Hepatocyte (in vitro differentiated cells): ENCODE data around the gene POU2F1.

Source experiments
- EZH2phosphoT487 ChIP-seq: fragments of 200-600 bp; sonication (generic); IDR thresholded peaks from one replicate; pipeline ENCODE4 v1.6.1; 2018; ENCODE audit warnings: antibody characterized with exemption, mild to moderate bottlenecking, low read depth, moderate library complexity; ENCODE audit not compliant: unreplicated experiment, severe bottlenecking
- TF ChIP-seq, protein P1 (sequence below): fragments of 200-600 bp; sonication (generic); IDR thresholded peaks from 2 replicates; pipeline ENCODE4 v1.5.1; 2016; ENCODE audit warnings: antibody characterized with exemption, mild to moderate bottlenecking; ENCODE audit not compliant: poor library complexity

DNA sequence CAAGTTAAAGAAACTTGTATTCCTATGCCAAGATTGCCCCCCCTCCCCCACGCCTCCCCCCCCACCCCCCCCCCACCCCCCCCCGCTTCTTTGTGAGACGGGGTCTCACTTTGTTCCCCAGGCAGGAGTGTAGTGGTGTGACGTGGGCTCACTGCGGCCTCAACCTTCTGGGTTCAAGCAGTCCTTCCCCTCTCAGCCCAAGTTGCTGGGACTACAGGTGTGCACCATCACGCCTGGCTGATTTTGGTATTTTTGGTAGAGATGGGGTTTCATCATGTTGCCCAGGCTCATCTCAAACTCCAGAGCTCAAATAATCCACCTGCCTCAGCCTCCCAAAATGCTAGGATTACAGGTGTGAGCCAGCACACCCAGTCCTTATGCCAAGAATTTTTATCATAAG lies 136.6 kb downstream of the POU2F1 start:
- TF ChIP-seq, protein P1, sequence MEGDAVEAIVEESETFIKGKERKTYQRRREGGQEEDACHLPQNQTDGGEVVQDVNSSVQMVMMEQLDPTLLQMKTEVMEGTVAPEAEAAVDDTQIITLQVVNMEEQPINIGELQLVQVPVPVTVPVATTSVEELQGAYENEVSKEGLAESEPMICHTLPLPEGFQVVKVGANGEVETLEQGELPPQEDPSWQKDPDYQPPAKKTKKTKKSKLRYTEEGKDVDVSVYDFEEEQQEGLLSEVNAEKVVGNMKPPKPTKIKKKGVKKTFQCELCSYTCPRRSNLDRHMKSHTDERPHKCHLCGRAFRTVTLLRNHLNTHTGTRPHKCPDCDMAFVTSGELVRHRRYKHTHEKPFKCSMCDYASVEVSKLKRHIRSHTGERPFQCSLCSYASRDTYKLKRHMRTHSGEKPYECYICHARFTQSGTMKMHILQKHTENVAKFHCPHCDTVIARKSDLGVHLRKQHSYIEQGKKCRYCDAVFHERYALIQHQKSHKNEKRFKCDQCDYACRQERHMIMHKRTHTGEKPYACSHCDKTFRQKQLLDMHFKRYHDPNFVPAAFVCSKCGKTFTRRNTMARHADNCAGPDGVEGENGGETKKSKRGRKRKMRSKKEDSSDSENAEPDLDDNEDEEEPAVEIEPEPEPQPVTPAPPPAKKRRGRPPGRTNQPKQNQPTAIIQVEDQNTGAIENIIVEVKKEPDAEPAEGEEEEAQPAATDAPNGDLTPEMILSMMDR, result no peak
- TF ChIP-seq EZH2phosphoT487, result no peak
